Measurements from ENCODE around the gene KPNA5.

KPNA5 gene

DNA sequence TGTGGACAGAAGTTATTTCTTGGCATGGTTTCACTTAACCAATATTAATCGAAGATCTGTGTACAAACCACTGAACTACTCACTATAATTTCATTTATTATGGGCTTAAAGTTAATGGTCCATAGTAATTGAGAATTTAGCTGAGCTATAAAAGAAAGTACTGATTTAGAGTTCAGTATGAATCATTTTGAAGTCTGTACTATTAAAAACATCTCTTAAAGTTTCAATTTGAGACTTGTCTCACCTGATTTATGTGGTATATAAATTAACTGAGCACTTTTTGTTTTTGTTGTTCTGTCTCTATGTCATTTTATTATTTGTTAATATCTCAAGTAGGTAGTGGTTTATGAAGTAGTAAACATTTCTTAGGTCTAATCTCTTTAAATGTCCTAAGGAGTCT, 24.9 kb downstream of the KPNA5 start:
- Histone ChIP-seq H3K4me1 (ENCODE audit: low read length) (no peaks in the 10 kb centered on the region), H3K4me3 (ENCODE audit: low read length) (no peak overlapping the region), H3K9me3 (ENCODE audit: insufficient read depth, low read length) (no peaks in the 10 kb centered on the region), H3K79me2 (ENCODE audit: low read length) (no peaks in the 10 kb centered on the region), H3K9ac (ENCODE audit: low read length) (no peak overlapping the region), H2AFZ (ENCODE audit: low read depth, low read length) (no peak overlapping the region), H3K27me3 (ENCODE audit: low read depth, low read length) (no peaks in the 10 kb centered on the region), H4K20me1 (ENCODE audit: insufficient read depth, low read length) (no peaks in the 10 kb centered on the region), H3K27ac (ENCODE audit: low read length) (no peak overlapping the region), H3K4me2 (ENCODE audit: low read length) (no peak overlapping the region), H3K36me3 (replicated peaks; ENCODE audit: low read depth, low read length) (peaks cover 5% of the 10 kb centered on the region)
- TF ChIP-seq, protein P1, sequence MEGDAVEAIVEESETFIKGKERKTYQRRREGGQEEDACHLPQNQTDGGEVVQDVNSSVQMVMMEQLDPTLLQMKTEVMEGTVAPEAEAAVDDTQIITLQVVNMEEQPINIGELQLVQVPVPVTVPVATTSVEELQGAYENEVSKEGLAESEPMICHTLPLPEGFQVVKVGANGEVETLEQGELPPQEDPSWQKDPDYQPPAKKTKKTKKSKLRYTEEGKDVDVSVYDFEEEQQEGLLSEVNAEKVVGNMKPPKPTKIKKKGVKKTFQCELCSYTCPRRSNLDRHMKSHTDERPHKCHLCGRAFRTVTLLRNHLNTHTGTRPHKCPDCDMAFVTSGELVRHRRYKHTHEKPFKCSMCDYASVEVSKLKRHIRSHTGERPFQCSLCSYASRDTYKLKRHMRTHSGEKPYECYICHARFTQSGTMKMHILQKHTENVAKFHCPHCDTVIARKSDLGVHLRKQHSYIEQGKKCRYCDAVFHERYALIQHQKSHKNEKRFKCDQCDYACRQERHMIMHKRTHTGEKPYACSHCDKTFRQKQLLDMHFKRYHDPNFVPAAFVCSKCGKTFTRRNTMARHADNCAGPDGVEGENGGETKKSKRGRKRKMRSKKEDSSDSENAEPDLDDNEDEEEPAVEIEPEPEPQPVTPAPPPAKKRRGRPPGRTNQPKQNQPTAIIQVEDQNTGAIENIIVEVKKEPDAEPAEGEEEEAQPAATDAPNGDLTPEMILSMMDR (IDR thresholded peaks at IDR 0.05; ENCODE audit: low read depth, low read length) = no peak

DNA sequence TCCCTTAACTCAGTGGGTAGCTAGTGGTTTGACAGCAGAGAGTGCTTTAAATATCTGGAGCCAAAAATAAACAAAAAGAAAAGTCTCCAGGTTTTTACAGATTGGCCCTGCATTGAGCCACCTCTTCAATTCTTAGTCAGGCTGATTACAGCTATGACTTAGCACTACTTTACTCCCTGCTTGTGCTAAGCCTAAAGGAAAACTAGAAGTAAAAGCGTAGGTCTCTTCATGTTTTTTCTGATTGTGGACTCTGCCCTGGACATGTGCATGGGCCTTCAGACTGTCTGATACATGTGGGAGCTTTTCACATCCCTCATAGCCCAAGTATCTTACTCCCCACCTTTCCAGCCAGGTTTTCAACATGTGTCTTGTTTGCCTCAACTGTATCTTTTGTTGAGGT, 33.3 kb downstream of the KPNA5 start:
- Histone ChIP-seq H3K9ac (ENCODE audit: low read length) (no peak overlapping the region), H3K4me2 (ENCODE audit: low read length) (no peak overlapping the region), H4K20me1 (ENCODE audit: insufficient read depth, low read length) (no peaks in the 10 kb centered on the region), H3K4me1 (ENCODE audit: low read length) (no peaks in the 10 kb centered on the region), H3K36me3 (replicated peaks; ENCODE audit: low read depth, low read length) (peaks cover 28% of the 10 kb centered on the region), H3K27me3 (ENCODE audit: low read depth, low read length) (no peaks in the 10 kb centered on the region), H3K79me2 (ENCODE audit: low read length) (no peaks in the 10 kb centered on the region), H3K27ac (ENCODE audit: low read length) (no peak overlapping the region), H3K4me3 (ENCODE audit: low read length) (no peak overlapping the region), H2AFZ (ENCODE audit: low read depth, low read length) (no peak overlapping the region), H3K9me3 (ENCODE audit: insufficient read depth, low read length) (no peaks in the 10 kb centered on the region)
- TF ChIP-seq, protein P1 (IDR thresholded peaks at IDR 0.05; ENCODE audit: low read depth, low read length) = no peak
- TF ChIP-seq EZH2phosphoT487 (IDR thresholded peaks at IDR 0.05; ENCODE audit: low read depth) = no peak

DNA sequence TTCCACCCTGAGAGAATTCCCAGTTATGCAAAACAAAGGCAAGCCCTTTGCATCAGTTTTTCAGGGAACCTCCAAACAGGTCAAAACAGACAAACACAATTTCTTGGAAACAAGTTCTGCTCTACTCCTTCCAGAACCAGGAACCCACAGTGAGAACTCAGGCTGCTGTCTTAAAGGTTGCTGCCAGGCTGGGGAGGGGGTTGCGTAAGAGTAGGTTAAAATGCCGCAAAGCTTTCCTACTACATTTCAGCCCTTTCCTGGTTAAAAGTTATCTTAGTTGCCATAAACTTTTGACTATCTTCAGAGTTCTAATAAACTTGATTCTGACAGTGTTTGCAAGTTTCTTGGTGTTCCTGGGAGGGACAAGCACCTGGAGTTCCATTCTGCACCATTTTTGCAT, 33.8 kb downstream of the KPNA5 start:
- Histone ChIP-seq H3K27ac (ENCODE audit: low read length) (no peak overlapping the region), H3K4me3 (ENCODE audit: low read length) (no peak overlapping the region), H2AFZ (ENCODE audit: low read depth, low read length) (no peak overlapping the region), H3K9ac (ENCODE audit: low read length) (no peak overlapping the region), H3K4me2 (ENCODE audit: low read length) (no peak overlapping the region), H3K4me1 (ENCODE audit: low read length) (no peaks in the 10 kb centered on the region), H3K27me3 (ENCODE audit: low read depth, low read length) (no peaks in the 10 kb centered on the region), H3K9me3 (ENCODE audit: insufficient read depth, low read length) (no peaks in the 10 kb centered on the region), H4K20me1 (ENCODE audit: insufficient read depth, low read length) (no peaks in the 10 kb centered on the region), H3K36me3 (replicated peaks; ENCODE audit: low read depth, low read length) (peaks cover 28% of the 10 kb centered on the region), H3K79me2 (ENCODE audit: low read length) (no peaks in the 10 kb centered on the region)
- TF ChIP-seq EZH2phosphoT487 (IDR thresholded peaks at IDR 0.05; ENCODE audit: low read depth) = no peak
- TF ChIP-seq, protein P1 (IDR thresholded peaks at IDR 0.05; ENCODE audit: low read depth, low read length) = no peak

DNA sequence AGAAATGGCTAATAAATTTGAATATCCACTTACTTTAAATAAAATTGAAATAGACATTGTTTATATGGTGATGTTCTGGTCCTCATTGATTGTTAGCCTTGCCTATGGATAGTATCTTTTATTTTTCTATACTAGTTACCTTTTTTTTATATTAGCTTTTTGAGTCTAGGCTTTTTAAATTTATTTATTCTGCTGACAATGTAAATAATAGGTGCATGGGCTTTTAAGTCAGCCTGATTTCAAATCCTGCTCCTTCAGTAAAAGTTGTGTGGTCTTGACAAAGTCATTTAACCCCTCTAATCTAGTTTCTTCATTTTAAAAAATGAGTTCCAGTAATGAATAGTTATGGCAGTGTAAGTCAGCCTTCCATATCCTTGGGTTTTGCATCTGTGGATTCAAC, 45.9 kb downstream of the KPNA5 start:
- no peaks in the 10 kb centered on the region for H3K79me2 ChIP-seq (ENCODE audit: low read length)
- no peak overlapping the region for H3K27ac ChIP-seq (ENCODE audit: low read length)
- H4K20me1 ChIP-seq (ENCODE audit: insufficient read depth, low read length) = no peaks in the 10 kb centered on the region
- H3K4me3 ChIP-seq (ENCODE audit: low read length) = no peak overlapping the region
- H3K9ac ChIP-seq (ENCODE audit: low read length) = no peak overlapping the region
- H3K4me1 ChIP-seq (ENCODE audit: low read length) = no peaks in the 10 kb centered on the region
- H3K36me3 ChIP-seq (replicated peaks; ENCODE audit: low read depth, low read length) = peaks cover 4% of the 10 kb centered on the region
- no peak overlapping the region for H2AFZ ChIP-seq (ENCODE audit: low read depth, low read length)
- H3K27me3 ChIP-seq (ENCODE audit: low read depth, low read length) = no peaks in the 10 kb centered on the region
- no peaks in the 10 kb centered on the region for H3K9me3 ChIP-seq (ENCODE audit: insufficient read depth, low read length)
- H3K4me2 ChIP-seq (ENCODE audit: low read length) = no peak overlapping the region
- TF ChIP-seq EZH2phosphoT487 (IDR thresholded peaks at IDR 0.05; ENCODE audit: low read depth) = no peak
- TF ChIP-seq, protein P1 (IDR thresholded peaks at IDR 0.05; ENCODE audit: low read depth, low read length) = no peak

All from OCI-LY3 (cell line).